Measurements from ENCODE around the gene SYNE3. TPM values are rescaled to one million over a fixed set of nuclear protein-coding genes. Genes with fewer than 3 reads are reported as not detected.

The SYNE3 gene
- total RNA-seq, 1 experiment from 2014 or later = 1.2 TPM

GRCh38 chr14:95482627-95483308, 33.7 kb downstream of the SYNE3 start:
- no peaks in the 10 kb centered on the region for H3K9me2 ChIP-seq (replicated peaks; ENCODE audit: low read length)
- intact Hi-C loops (cut with micrococcal nuclease) = loop anchor here (10.0 kb wide), 1 partner anchor 52 kb away; the partner anchor contains the start of gene GLRX5
- no TSS peak for BruUV-seq (replicated peaks)
- DNase-seq (no peak), ATAC-seq (no peak; the same call in 1 of the 2 replicates)
- H3K79me2 ChIP-seq (ENCODE audit: low read length) = no peaks in the 10 kb centered on the region
- peak overlapping the region; percentile 63 for H3K4me2 ChIP-seq (ENCODE audit: low read length)
- peaks cover 28% of the 10 kb centered on the region for H3K4me1 ChIP-seq (ENCODE audit: insufficient read depth, low read length)
- no peak overlapping the region for H3K4me3 ChIP-seq (ENCODE audit: low read length)
- H3K9me3 ChIP-seq (ENCODE audit: low read length) = no peaks in the 10 kb centered on the region
- H3F3A ChIP-seq (ENCODE audit: low read length, unreplicated experiment) = no peaks in the 10 kb centered on the region
- CTCF ChIA-PET = no interaction called here
- no peaks in the 10 kb centered on the region for H3K27me3 ChIP-seq (ENCODE audit: low read length)
- no peaks in the 10 kb centered on the region for H4K20me1 ChIP-seq (ENCODE audit: low read length)
- peak overlapping the region; percentile 77 for H3K27ac ChIP-seq (ENCODE audit: low read length)
- POLR2A ChIA-PET (ENCODE audit: unreplicated experiment) = no interaction called here
- peak overlapping the region; percentile 21; the same call in 1 of the 2 replicates for H3K9ac ChIP-seq (ENCODE audit: low read length)
- TF ChIP-seq EZH2phosphoT487 (IDR thresholded peaks at IDR 0.05; ENCODE audit: borderline replicate concordance, low read length) = no peak
- no peak for TF ChIP-seq EZH2 (IDR thresholded peaks at IDR 0.05; ENCODE audit: low read length, unreplicated experiment)
- TF ChIP-seq CTCF (conservative IDR thresholded peaks at IDR 0.05; ENCODE audit: low read depth, low read length) = no peak
- H2AFZ ChIP-seq (ENCODE audit: low read length) = no peak overlapping the region
- H3K36me3 ChIP-seq (ENCODE audit: low read depth, low read length) = no peaks in the 10 kb centered on the region

- DNase-seq (no peak), ATAC-seq (no peak)
- H3K9ac ChIP-seq (ENCODE audit: low read length) = no peak overlapping the region
- no peaks in the 10 kb centered on the region for H4K20me1 ChIP-seq (ENCODE audit: low read length)
- H3K27me3 ChIP-seq (ENCODE audit: low read length) = no peaks in the 10 kb centered on the region
- intact Hi-C loops (cut with micrococcal nuclease) = loop anchor here (10.0 kb wide), 1 partner anchor 53 kb away; the partner anchor contains the start of gene GLRX5
- H3K9me3 ChIP-seq (ENCODE audit: low read length) = no peaks in the 10 kb centered on the region
- no TSS peak for BruUV-seq (replicated peaks)
- H3K4me2 ChIP-seq (ENCODE audit: low read length) = no peak overlapping the region
- H3K79me2 ChIP-seq (ENCODE audit: low read length) = no peaks in the 10 kb centered on the region
- no peaks in the 10 kb centered on the region for H3F3A ChIP-seq (ENCODE audit: low read length, unreplicated experiment)
- no peak overlapping the region for H2AFZ ChIP-seq (ENCODE audit: low read length)
- H3K36me3 ChIP-seq (ENCODE audit: low read depth, low read length) = no peaks in the 10 kb centered on the region
- ChIA-PET CTCF (no interaction called here), POLR2A (ENCODE audit: unreplicated experiment) (no interaction called here)
- peaks cover 28% of the 10 kb centered on the region for H3K4me1 ChIP-seq (ENCODE audit: insufficient read depth, low read length)
- H3K27ac ChIP-seq (ENCODE audit: low read length) = no peak overlapping the region
- H3K4me3 ChIP-seq (ENCODE audit: low read length) = no peak overlapping the region
- H3K9me2 ChIP-seq (replicated peaks; ENCODE audit: low read length) = no peaks in the 10 kb centered on the region
- TF ChIP-seq CTCF (conservative IDR thresholded peaks at IDR 0.05; ENCODE audit: low read depth, low read length) (no peak), EZH2 (IDR thresholded peaks at IDR 0.05; ENCODE audit: low read length, unreplicated experiment) (no peak), EZH2phosphoT487 (IDR thresholded peaks at IDR 0.05; ENCODE audit: borderline replicate concordance, low read length) (no peak)
Measured at GRCh38 chr14:95481391-95482022, 34.9 kb downstream of the SYNE3 start.

- POLR2A ChIA-PET (ENCODE audit: unreplicated experiment) = no interaction called here
- BruUV-seq (replicated peaks) = no TSS peak
- H3K4me1 ChIP-seq (ENCODE audit: insufficient read depth, low read length) = peaks cover 28% of the 10 kb centered on the region
Measured at GRCh38 chr14:95480887-95481226, 35.6 kb downstream of the SYNE3 start.

More at GRCh38 chr14:95480887-95481226, 35.6 kb downstream of the SYNE3 start:
- intact Hi-C loops (cut with micrococcal nuclease) = loop anchor here (10.0 kb wide), 1 partner anchor 54 kb away; the partner anchor contains the start of gene GLRX5
- H3K4me2 ChIP-seq (ENCODE audit: low read length) = no peak overlapping the region
- no peak for TF ChIP-seq CTCF (conservative IDR thresholded peaks at IDR 0.05; ENCODE audit: low read depth, low read length)
- no peak for TF ChIP-seq EZH2phosphoT487 (IDR thresholded peaks at IDR 0.05; ENCODE audit: borderline replicate concordance, low read length)
- TF ChIP-seq EZH2 (IDR thresholded peaks at IDR 0.05; ENCODE audit: low read length, unreplicated experiment) = no peak
- H3F3A ChIP-seq (ENCODE audit: low read length, unreplicated experiment) = no peaks in the 10 kb centered on the region
- no peak overlapping the region for H3K9ac ChIP-seq (ENCODE audit: low read length)
- no peak for ATAC-seq
- no peak overlapping the region for H3K4me3 ChIP-seq (ENCODE audit: low read length)
- DNase-seq = no peak
- no peak overlapping the region for H3K27ac ChIP-seq (ENCODE audit: low read length)
- no peak overlapping the region for H2AFZ ChIP-seq (ENCODE audit: low read length)
- CTCF ChIA-PET = interaction anchor here (0.7 kb wide), 1 partner anchor 513 kb away, joined by 3 read pairs; no protein-coding TSS in a partner anchor
- H3K36me3 ChIP-seq (ENCODE audit: low read depth, low read length) = no peaks in the 10 kb centered on the region
- no peaks in the 10 kb centered on the region for H3K79me2 ChIP-seq (ENCODE audit: low read length)
- H4K20me1 ChIP-seq (ENCODE audit: low read length) = no peaks in the 10 kb centered on the region
- no peaks in the 10 kb centered on the region for H3K9me3 ChIP-seq (ENCODE audit: low read length)
- H3K9me2 ChIP-seq (replicated peaks; ENCODE audit: low read length) = no peaks in the 10 kb centered on the region
- H3K27me3 ChIP-seq (ENCODE audit: low read length) = no peaks in the 10 kb centered on the region
